ENCODE data around the gene VPS13C.

DNA sequence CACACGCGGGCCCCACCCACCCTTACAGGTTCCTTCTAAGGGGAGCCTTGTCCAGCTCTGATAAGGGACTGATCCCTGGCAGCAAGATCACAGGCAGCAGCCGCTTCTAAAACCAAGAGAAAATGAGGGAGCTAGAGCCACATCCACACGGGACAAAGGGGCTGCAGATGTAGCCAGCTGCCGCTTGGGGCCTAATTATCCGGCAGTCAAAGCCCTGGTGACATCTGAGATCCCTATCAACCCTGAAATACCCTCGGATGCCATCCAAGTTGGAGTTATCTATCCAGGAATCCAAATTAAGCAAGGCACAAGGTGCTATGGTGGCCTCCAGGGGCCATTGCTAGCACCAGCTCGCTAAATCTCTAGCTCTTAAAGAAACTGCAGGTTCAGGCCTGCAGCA is 248.3 kb downstream of the VPS13C start:
- TF ChIP-seq, protein P1, sequence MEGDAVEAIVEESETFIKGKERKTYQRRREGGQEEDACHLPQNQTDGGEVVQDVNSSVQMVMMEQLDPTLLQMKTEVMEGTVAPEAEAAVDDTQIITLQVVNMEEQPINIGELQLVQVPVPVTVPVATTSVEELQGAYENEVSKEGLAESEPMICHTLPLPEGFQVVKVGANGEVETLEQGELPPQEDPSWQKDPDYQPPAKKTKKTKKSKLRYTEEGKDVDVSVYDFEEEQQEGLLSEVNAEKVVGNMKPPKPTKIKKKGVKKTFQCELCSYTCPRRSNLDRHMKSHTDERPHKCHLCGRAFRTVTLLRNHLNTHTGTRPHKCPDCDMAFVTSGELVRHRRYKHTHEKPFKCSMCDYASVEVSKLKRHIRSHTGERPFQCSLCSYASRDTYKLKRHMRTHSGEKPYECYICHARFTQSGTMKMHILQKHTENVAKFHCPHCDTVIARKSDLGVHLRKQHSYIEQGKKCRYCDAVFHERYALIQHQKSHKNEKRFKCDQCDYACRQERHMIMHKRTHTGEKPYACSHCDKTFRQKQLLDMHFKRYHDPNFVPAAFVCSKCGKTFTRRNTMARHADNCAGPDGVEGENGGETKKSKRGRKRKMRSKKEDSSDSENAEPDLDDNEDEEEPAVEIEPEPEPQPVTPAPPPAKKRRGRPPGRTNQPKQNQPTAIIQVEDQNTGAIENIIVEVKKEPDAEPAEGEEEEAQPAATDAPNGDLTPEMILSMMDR (IDR thresholded peaks at IDR 0.05; ENCODE audit: extremely low read depth in 1 of 2, insufficient read depth in 1 of 2, low read depth in 1 of 2, low read length in 2 of 2): no peak
- TF ChIP-seq, protein P2, sequence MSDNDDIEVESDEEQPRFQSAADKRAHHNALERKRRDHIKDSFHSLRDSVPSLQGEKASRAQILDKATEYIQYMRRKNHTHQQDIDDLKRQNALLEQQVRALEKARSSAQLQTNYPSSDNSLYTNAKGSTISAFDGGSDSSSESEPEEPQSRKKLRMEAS (IDR thresholded peaks at IDR 0.05; ENCODE audit: insufficient read depth, insufficient read length): no peak
- no peak for TF ChIP-seq FOS (IDR thresholded peaks at IDR 0.05; ENCODE audit: borderline replicate concordance, insufficient read depth, low read length)
- no peak for TF ChIP-seq EZH2 (IDR thresholded peaks at IDR 0.05; ENCODE audit: borderline replicate concordance, low read depth, low read length, severe bottlenecking)
- TF ChIP-seq POLR2AphosphoS5 (IDR thresholded peaks at IDR 0.05; ENCODE audit: insufficient read depth, low read depth, low read length): no peak
- no peak for TF ChIP-seq POLR2A (IDR thresholded peaks at IDR 0.05; ENCODE audit: low read depth, low read length)
- TF ChIP-seq JUN (IDR thresholded peaks at IDR 0.05; ENCODE audit: borderline replicate concordance, insufficient read depth, insufficient read length, low read depth): no peak

Data from endothelial cell of umbilical vein (primary cell).